Gastrocnemius medialis (tissue), 4 donors: ENCODE data around the gene COL23A1.

Experiments used
- CTCF ChIP-seq, 5 experiments: fragments of 450-650 bp in 3 of 5; fragments of 200-600 bp in 2 of 5; sonication (generic) in 2 of 5; IDR thresholded peaks in 4 of 5; conservative IDR thresholded peaks in 1 of 5; 1 replicate in 4 of 5; 2 replicates in 1 of 5; pipeline ENCODE4 v1.5.1; 2016 to 2019; ENCODE audit warnings: antibody characterized with exemption in 5 of 5, mild to moderate bottlenecking in 3 of 5, moderate library complexity in 3 of 5
- POLR2A ChIP-seq, 2 donors: fragments of 450-650 bp; IDR thresholded peaks; one replicate each; pipeline ENCODE4 v1.6.1; 2017; ENCODE audit warnings: antibody characterized with exemption in 2 of 2, mild to moderate bottlenecking in 2 of 2, moderate library complexity in 2 of 2

- TF ChIP-seq CTCF (IDR thresholded peaks at IDR 0.05 in 4 of 5, conservative IDR thresholded peaks at IDR 0.05 in 1 of 5) (no peak), POLR2A (IDR thresholded peaks at IDR 0.05) (no peak)
Observed at GRCh38 chr5:178490935-178491652, 99.1 kb downstream of the COL23A1 start.
